Keratinocyte (primary cell): ENCODE results near the gene TAOK1.

Experiments used
- EZH2 ChIP-seq: IDR thresholded peaks from one replicate; pipeline ENCODE4 v1.6.1; 2012; ENCODE audit warnings: inconsistent platforms, mild to moderate bottlenecking, low read length, moderate library complexity
- TF ChIP-seq, protein P1 (sequence below), 3 experiments: IDR thresholded peaks in 1 of 3; conservative IDR thresholded peaks in 1 of 3; optimal IDR thresholded peaks in 1 of 3; 2 replicates in 2 of 3; 3 replicates in 1 of 3; pipeline versions ENCODE3 to v1.5.1; 2011; ENCODE audit warnings: low read length in 3 of 3, mild to moderate bottlenecking in 3 of 3, moderate library complexity in 2 of 3, control low read depth in 1 of 3, inconsistent platforms in 1 of 3; ENCODE audit not compliant: insufficient read depth in 2 of 3; ENCODE audit errors: extremely low read depth in 1 of 3

DNA sequence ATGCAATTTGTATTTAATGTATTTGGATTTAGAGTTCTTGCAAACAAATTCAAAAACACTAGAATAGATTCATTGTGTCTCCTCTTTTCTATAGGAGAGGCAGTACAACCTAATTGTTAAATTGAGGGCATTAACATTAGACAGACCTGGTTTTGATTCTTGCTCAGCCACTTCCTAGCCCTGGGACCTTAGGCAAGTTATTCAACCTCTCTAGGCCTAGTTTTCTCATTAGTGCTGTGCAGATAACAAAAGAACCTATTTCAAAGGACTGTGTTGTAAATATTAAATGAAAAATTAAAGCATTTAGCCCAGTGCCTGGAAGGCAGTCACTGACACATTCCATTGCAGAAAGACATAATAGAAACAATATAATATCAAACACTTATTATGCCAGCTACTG is 22.0 kb upstream of the TAOK1 start:
- TF ChIP-seq, protein P1, sequence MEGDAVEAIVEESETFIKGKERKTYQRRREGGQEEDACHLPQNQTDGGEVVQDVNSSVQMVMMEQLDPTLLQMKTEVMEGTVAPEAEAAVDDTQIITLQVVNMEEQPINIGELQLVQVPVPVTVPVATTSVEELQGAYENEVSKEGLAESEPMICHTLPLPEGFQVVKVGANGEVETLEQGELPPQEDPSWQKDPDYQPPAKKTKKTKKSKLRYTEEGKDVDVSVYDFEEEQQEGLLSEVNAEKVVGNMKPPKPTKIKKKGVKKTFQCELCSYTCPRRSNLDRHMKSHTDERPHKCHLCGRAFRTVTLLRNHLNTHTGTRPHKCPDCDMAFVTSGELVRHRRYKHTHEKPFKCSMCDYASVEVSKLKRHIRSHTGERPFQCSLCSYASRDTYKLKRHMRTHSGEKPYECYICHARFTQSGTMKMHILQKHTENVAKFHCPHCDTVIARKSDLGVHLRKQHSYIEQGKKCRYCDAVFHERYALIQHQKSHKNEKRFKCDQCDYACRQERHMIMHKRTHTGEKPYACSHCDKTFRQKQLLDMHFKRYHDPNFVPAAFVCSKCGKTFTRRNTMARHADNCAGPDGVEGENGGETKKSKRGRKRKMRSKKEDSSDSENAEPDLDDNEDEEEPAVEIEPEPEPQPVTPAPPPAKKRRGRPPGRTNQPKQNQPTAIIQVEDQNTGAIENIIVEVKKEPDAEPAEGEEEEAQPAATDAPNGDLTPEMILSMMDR (optimal IDR thresholded peaks at IDR 0.05 in 1 of 3, IDR thresholded peaks at IDR 0.05 in 1 of 3, conservative IDR thresholded peaks at IDR 0.05 in 1 of 3; ENCODE audit: extremely low read depth in 1 of 3, insufficient read depth in 2 of 3, low read length in 3 of 3): no peak
- TF ChIP-seq EZH2: no peak
